Left colon (tissue), 2 donors: Measurements from ENCODE around the gene KCNQ1. TPM values are rescaled to one million over a fixed set of nuclear protein-coding genes. Genes with fewer than 3 reads are reported as not detected.

Experiments
- ATAC-seq: fragments of 200-7000 bp; cut with Tn5 transposase; one replicate; pipeline ENCODE4 v1.9.1; 2020; ENCODE audit warnings: mild to moderate bottlenecking, moderate library complexity
- DNase-seq, 2 donors: peaks; one replicate each; pipeline ENCODE4 v3.0.0-alpha.2; 2020
- intact Hi-C, 2 donors: fragments of 100-400 bp; cut with DNase I in 1 of 2; cut with micrococcal nuclease in 1 of 2; formaldehyde crosslinking; loops; one replicate each; pipeline versions ENCODE4 v1.11.2 to v1.14.0; 2022; cut with DNase I, micrococcal nuclease
- total RNA-seq, 2 donors: library from RNA; stranded (reverse); fragmentation: NEBNext Ultra II Directional; extraction: Animal tissue kit (Norgen Biotek cat#: 25700); gene quantifications; one replicate each; pipeline ENCODE4 v1.2.1, GENCODE V29; 2021
- donor health status: DM: no; HTN: no; CAD: no.
- donor health status: DM: yes; HTN: yes; CAD: no.

Gene KCNQ1
- total RNA-seq, 2 donors from 2014 or later = 42.8 to 56.8 TPM

DNA sequence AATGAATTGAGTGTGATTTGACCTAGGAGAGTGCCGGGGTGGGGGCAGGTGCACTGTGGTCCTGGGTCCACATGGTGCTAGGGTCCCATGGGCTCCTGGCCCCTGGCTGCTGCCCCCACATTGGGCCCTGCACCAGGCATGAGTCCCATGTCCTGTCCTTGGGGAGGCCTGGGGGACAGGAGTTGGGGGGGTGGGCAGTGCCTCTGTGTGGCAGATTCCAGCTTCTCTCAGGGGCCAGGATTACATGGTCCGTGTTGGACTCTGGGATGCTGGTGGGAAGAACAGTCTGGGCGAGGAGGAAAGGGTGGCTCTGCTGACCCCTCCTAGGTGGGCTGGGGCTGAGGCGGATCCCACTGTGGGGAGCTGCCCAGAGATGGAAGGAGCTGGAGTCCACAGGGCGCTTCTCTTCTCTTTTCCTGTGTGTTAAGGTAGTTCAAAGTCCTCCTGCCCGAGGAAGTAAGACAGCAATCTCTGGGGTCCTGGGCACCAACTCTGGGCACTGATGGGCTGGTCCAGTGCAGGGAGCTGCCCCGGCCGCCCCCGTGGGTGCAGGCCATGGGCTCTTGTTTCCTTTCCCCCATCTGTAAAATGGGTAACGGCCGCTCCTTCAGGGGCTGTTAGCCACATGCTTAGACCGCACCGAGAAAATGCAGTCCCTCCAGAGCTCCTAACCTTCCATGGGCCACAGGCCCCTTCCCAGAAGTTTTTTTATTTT is 19.8 kb downstream of the KCNQ1 start:
- intact Hi-C loops = no loop called here
- no peak for DNase-seq
- peak; percentile 15 for ATAC-seq

GRCh38 chr11:2465202-2466068 is 20.6 kb downstream of the KCNQ1 start:
- no peak for DNase-seq
- intact Hi-C loops = no loop called here
- ATAC-seq = peak; percentile 18

- intact Hi-C loops = no loop called here
- ATAC-seq (no peak), DNase-seq (no peak)
These were observed 21.4 kb downstream of the KCNQ1 start for GRCh38 chr11:2466069-2466801.

GRCh38 chr11:2466869-2467694 is 22.3 kb downstream of the KCNQ1 start:
- intact Hi-C loops = no loop called here
- no peak for ATAC-seq
- no peak for DNase-seq

DNA sequence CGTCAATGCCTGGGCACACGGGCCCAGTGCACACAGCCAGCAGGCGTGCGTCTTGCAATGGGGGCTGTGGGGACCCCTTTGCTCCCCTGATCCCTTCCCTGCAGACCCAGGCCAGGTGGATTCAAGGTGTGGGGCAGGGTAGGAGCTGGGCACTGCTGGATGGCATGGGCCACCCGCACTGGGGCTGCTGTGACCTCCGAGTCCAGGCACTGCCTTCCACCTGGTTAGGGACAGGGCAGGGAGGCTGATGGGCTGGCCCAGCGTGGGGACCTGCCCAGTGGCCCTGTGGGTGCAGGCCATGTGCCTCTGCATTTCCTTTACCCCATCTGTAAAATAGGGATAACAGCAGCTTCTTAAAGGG is 22.9 kb downstream of the KCNQ1 start:
- intact Hi-C loops = no loop called here
- DNase-seq = no peak
- ATAC-seq = no peak

DNA sequence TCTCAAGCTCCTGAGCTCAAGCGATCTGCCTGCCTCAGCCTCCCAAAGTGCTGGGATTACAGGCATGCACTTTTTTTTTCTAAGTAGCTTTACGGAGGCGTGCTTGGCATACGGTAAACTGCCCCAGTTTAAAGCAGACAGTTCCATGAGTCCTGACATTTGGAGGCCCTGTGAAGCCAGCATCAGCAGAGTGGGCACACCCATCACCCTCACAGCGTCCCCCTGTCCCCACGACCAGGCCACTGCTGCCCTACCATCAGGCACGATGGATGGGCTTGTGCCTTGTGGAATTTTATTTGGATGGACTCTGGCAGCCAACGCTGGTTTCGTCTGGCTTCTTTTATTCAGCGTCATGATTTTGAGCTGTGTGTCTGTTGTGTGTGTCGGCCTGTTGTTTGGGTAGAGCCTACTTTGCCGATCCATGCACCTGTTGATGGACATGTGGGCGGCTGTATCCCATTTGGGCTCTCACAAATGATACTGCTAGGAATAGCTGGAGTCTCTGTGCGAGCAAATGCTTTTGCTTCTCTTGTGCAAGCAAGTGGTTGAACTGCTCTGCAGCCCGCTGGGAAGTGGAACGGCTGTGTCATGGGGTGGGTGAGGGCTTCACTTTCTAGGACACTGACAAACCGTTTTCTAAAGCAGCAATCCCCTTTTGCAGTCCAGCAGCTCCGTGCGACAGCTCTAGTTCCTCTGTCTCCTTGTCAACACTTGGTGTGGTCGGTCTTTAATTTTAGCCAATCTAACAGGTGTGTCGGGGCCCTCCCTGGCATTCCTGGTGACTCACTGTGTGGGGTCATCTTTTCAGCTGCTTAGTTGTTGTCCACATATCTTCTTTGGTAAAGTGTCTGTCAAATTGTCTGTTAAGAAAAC is 23.8 kb downstream of the KCNQ1 start:
- ATAC-seq (no peak), DNase-seq (no peak)
- intact Hi-C loops = no loop called here

- DNase-seq (no peak), ATAC-seq (no peak)
- intact Hi-C loops = no loop called here
These were observed 25.7 kb downstream of the KCNQ1 start for GRCh38 chr11:2470495-2470894.

DNA sequence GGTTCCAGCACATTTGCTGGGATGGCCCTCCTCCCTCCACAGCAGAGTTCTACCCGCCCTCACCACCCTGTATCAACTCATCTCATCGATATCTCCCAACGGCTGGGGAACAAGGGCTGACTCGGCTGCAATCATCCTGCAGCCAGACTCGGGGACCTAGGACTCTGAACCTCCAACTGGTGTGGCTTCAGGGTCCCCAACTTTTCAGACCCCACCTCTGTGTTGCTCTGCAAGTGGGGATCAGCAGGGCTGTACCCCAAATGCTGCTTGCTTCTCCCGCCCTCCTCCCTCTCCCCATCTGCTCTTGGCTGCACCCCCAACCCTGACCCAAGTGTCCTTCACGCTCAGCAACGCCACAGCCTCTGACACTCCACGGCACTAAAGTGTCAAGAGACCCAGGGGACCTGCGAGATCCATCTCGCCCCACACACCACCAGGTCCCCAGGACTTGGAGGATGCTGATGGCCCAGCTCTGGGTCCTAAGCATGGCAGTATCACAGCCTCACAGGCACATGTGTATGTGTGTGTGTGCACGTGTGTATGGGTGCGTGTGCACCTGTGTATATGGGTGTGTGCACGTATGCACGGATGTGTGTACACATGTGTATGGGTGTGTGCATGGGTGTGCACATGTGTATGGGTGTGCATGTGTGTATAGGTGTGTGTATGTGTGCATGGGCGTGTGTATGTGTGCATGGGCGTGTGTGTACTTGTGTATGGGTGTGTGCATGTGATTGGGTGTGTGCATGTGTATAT is 26.4 kb downstream of the KCNQ1 start:
- ATAC-seq = no peak
- no peak for DNase-seq

GRCh38 chr11:2471804-2472096 is 26.9 kb downstream of the KCNQ1 start:
- intact Hi-C loops = no loop called here
- ATAC-seq (no peak), DNase-seq (no peak)

More for the DNA sequence above, 26.4 kb downstream of the KCNQ1 start:
- intact Hi-C loops = no loop called here

- ATAC-seq (no peak), DNase-seq (no peak)
- intact Hi-C loops = no loop called here
These were observed 27.8 kb downstream of the KCNQ1 start for GRCh38 chr11:2472428-2473186.

GRCh38 chr11:2473361-2474058 is 28.7 kb downstream of the KCNQ1 start:
- intact Hi-C loops = no loop called here

GRCh38 chr11:2474059-2474901 is 29.5 kb downstream of the KCNQ1 start:
- intact Hi-C loops = no loop called here
- ATAC-seq = peak; percentile 96
- peak; percentile 65 to 77 for DNase-seq

More at GRCh38 chr11:2473361-2474058, 28.7 kb downstream of the KCNQ1 start:
- DNase-seq = no peak
- peak; percentile 14 for ATAC-seq

DNA sequence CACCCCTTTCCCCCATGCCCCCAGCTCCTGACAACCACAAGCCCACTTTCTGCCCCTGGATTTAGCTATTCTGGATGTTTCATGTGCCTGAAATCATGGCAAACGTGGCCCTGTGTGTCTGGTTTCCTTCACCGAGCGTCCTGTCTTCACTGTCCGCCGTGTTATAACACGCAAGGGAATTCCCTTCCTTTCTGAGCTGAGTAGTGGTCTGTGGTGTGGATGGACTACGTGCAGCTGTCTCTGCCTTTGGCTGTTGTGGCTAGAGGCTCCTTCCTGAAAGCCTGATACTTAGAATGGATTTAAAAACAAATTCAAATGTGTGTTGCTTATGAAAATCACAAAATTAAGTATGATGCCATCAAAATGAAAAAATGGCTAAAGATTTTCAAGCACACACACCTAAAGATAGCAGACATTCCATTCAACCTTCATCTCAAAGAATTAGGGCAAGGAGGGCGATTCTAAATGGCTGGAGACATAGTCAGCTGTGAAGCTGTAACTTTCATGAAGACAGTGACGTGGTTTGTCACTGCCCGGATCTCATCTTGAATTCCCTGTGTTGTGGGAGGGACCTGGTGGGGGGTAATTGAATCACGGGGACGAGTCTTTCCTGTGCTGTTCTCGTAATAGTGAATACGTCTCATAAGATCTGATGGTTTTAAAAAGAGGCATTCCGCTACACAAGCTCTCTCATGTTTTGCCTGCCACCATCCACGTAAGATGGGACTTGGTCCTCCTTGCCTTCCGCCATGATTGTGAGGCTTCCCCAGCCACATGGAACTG is 30.5 kb downstream of the KCNQ1 start:
- DNase-seq (no peak), ATAC-seq (no peak)
- intact Hi-C loops = no loop called here

DNA sequence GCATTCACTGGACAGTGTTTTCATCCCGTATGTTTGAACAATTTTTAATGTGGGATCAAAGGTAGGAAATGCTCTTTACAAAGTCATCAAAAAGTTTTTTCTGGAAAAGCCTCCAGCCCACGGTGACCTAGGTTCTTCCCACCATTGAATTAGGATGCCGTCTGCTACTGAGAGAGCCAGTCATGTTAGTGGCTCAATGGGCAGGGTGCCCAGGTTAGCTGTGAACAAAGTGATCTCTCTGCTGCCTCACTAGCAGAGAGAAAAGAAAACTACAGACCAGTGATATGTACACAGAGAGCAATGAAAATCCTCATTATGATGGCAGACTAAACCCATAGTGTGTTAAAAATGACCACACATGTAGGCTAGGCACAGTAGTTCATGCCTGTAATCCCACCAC is 32.4 kb downstream of the KCNQ1 start:
- no peak for DNase-seq
- intact Hi-C loops = no loop called here
- ATAC-seq = no peak

DNA sequence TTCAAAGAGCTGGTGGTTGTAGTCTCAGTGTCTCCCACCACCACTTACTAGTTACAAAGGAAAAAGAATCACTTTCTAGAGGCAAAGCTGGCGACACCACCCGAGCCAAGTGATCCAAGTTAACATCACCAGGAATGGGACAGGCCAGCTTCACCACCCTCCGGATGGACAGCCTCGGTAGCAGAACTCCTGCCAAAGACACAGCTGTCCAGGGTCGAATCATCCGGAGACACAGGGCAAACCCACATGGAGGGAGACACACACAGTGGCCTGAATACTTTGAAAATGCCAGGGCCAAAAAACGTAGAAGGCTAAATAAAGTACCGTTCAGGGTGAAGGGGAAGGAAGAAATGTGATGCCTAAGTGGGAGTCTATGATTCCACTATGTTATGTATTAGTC is 33.1 kb downstream of the KCNQ1 start:
- intact Hi-C loops = no loop called here
- DNase-seq (no peak), ATAC-seq (no peak)
